Measurements from ENCODE around the gene VASP. TPM values are rescaled to one million over a fixed set of nuclear protein-coding genes. Genes with fewer than 3 reads are reported as not detected.

The VASP gene
- total and polyA plus RNA-seq, 2 donors (not counting 1 experiment from before 2014, with no cell fraction given) = 79.5 to 108 TPM

DNA sequence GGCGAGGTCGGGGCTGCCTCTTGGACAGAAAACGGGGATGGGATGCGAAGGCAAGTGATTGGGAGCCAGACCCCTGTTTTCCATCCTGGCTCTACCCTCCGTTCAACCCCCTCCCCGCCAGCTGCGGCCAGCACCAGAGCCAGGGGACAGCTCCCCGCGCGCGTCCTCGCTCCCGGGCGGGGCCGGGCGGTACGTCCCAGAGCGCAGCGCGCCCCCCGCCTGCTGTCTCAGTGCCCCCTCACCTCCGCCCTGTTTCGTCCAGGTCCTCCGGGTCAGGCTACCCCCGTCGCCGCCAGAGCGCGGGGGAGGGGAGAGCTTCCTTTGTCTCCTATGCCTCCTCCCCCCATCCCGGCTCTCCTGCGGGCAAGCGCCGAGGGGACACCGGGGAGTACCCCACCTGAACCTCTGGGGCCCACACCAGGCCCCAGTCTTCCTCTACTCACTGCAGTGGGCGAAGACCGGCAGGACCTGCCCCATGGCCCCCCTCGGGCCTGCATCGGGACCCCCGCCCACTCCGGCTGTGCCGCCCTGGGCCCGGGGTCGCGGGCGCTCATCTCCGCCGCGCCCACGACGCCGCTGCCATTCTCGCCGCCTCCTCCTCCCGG is 10.8 kb upstream of the VASP start:
- Histone ChIP-seq H3K36me3 (replicated peaks in 1 of 2; ENCODE audit: control extremely low read depth in 1 of 2, control insufficient read depth in 1 of 2, extremely low read depth in 1 of 2, insufficient read depth in 2 of 2, low read length in 1 of 2) (peaks cover 1 to 3% of the 10 kb centered on the region in 2 experiments), H3K79me2 (ENCODE audit: control insufficient read depth, insufficient read depth, low read length) (peaks cover 5% of the 10 kb centered on the region), H3K9ac (ENCODE audit: low read length) (peak overlapping the region; percentile 70), H3K27ac (ENCODE audit: low read length in 2 of 2) (no peak overlapping the region), H3K4me1 (ENCODE audit: control insufficient read depth in 2 of 2, insufficient read depth in 2 of 2, low read length in 2 of 2) (peaks cover 43 to 51% of the 10 kb centered on the region in 2 donors), H3K9me3 (ENCODE audit: control extremely low read depth in 1 of 3, control insufficient read depth in 2 of 3, insufficient read depth in 1 of 3, low read length in 2 of 3) (peaks cover 0 to 24% (median 0%) of the 10 kb centered on the region in 3 donors), H3K27me3 (replicated peaks in 1 of 4; ENCODE audit: control extremely low read depth in 1 of 4, control insufficient read depth in 3 of 4, insufficient read depth in 4 of 4, low read length in 3 of 4) (peaks cover 0 to 49% (median 24%) of the 10 kb centered on the region in 4 experiments), H3K4me2 (replicated peaks; ENCODE audit: low read depth, low read length, poor library complexity, severe bottlenecking) (peak overlapping the region; percentile 99), H3K4me3 (ENCODE audit: control extremely low read depth in 1 of 5, extremely low read depth in 1 of 5, insufficient read depth in 1 of 5, low read depth in 2 of 5, low read length in 4 of 5) (peak overlapping the region in 4 of 5 experiments; percentile 52 to 64 (median 60)), H2AFZ (ENCODE audit: insufficient read depth, low read depth, low read length, poor library complexity, severe bottlenecking) (peak overlapping the region; percentile 32), H4K20me1 (ENCODE audit: control insufficient read depth, insufficient read depth, low read length, poor library complexity, severe bottlenecking) (peaks cover 11% of the 10 kb centered on the region)
- no peak for TF ChIP-seq EZH2 (IDR thresholded peaks at IDR 0.05; ENCODE audit: borderline replicate concordance, insufficient read depth, low read depth, low read length, poor library complexity, severe bottlenecking)
- TF ChIP-seq, protein P1, sequence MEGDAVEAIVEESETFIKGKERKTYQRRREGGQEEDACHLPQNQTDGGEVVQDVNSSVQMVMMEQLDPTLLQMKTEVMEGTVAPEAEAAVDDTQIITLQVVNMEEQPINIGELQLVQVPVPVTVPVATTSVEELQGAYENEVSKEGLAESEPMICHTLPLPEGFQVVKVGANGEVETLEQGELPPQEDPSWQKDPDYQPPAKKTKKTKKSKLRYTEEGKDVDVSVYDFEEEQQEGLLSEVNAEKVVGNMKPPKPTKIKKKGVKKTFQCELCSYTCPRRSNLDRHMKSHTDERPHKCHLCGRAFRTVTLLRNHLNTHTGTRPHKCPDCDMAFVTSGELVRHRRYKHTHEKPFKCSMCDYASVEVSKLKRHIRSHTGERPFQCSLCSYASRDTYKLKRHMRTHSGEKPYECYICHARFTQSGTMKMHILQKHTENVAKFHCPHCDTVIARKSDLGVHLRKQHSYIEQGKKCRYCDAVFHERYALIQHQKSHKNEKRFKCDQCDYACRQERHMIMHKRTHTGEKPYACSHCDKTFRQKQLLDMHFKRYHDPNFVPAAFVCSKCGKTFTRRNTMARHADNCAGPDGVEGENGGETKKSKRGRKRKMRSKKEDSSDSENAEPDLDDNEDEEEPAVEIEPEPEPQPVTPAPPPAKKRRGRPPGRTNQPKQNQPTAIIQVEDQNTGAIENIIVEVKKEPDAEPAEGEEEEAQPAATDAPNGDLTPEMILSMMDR (IDR thresholded peaks at IDR 0.05) = no peak
- CTCF ChIA-PET = interaction anchor here (0.7 to 4.0 kb wide), 7 partner anchors 11 to 197 kb away, joined by 3 to 38 read pairs (median 18); partner anchors contain the start of gene QPCTL
- WGBS (ENCODE audit: insufficient coverage) = 2% methylated on average over 51 of the region's 54 CpGs
- intact Hi-C loops (cut with micrococcal nuclease) = no loop called here
- H3K9me3 Mint-ChIP-seq (ENCODE audit: insufficient read depth) = no peaks in the 10 kb centered on the region
- no peak overlapping the region for H3K27ac Mint-ChIP-seq
- peaks cover 21% of the 10 kb centered on the region for H3K27me3 Mint-ChIP-seq
- peak; percentile 6 for ATAC-seq (ENCODE audit: low read depth)
- peaks cover 45% of the 10 kb centered on the region for H3K4me1 Mint-ChIP-seq
- H3K4me3 Mint-ChIP-seq = peak overlapping the region; percentile 73
- POLR2A ChIA-PET = interaction anchor here (0.6 to 0.9 kb wide), 5 partner anchors 9 to 481 kb away, joined by 3 to 4 read pairs (median 3); partner anchors contain the start of gene SNRPD2
- peak; percentile 66 for DNase-seq

DNA sequence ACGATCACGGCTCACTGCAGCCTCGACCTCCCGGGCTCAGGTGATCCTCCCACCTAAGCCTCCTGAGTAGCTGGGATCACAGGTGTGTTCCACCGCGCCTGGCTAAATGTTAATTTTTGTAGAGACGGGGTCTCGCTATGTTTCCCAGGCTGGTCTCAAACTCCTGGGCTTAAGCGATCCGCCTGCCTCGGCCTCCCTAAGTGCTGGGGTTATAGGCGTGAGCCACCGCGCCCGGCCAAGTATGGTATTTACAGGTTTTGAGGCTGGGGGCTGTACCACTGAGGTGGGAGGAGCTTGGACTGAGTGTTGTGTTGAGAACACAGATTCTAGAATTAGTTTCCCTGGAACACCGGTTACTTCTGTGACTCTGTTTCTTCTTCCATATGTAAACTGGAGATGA is 9.5 kb upstream of the VASP start:
- Histone ChIP-seq H3K27me3 (replicated peaks in 1 of 4; ENCODE audit: control extremely low read depth in 1 of 4, control insufficient read depth in 3 of 4, insufficient read depth in 4 of 4, low read length in 3 of 4) (peaks cover 0 to 40% (median 20%) of the 10 kb centered on the region in 4 experiments), H3K27ac (ENCODE audit: low read length in 2 of 2) (no peak overlapping the region), H3K36me3 (replicated peaks in 1 of 2; ENCODE audit: control extremely low read depth in 1 of 2, control insufficient read depth in 1 of 2, extremely low read depth in 1 of 2, insufficient read depth in 2 of 2, low read length in 1 of 2) (peaks cover 1 to 5% of the 10 kb centered on the region in 2 experiments), H3K79me2 (ENCODE audit: control insufficient read depth, insufficient read depth, low read length) (peaks cover 5% of the 10 kb centered on the region), H4K20me1 (ENCODE audit: control insufficient read depth, insufficient read depth, low read length, poor library complexity, severe bottlenecking) (peaks cover 11% of the 10 kb centered on the region), H3K9me3 (ENCODE audit: control extremely low read depth in 1 of 3, control insufficient read depth in 2 of 3, insufficient read depth in 1 of 3, low read length in 2 of 3) (peaks cover 0 to 21% (median 0%) of the 10 kb centered on the region in 3 donors), H3K4me3 (ENCODE audit: control extremely low read depth in 1 of 5, extremely low read depth in 1 of 5, insufficient read depth in 1 of 5, low read depth in 2 of 5, low read length in 4 of 5) (no peak overlapping the region), H2AFZ (ENCODE audit: insufficient read depth, low read depth, low read length, poor library complexity, severe bottlenecking) (no peak overlapping the region), H3K4me2 (replicated peaks; ENCODE audit: low read depth, low read length, poor library complexity, severe bottlenecking) (peak overlapping the region; percentile 93), H3K9ac (ENCODE audit: low read length) (peak overlapping the region; percentile 40), H3K4me1 (ENCODE audit: control insufficient read depth in 2 of 2, insufficient read depth in 2 of 2, low read length in 2 of 2) (peaks cover 38 to 55% of the 10 kb centered on the region in 2 donors)
- TF ChIP-seq, protein P1 (IDR thresholded peaks at IDR 0.05) = no peak
- no peak for TF ChIP-seq EZH2 (IDR thresholded peaks at IDR 0.05; ENCODE audit: borderline replicate concordance, insufficient read depth, low read depth, low read length, poor library complexity, severe bottlenecking)
- H3K9me3 Mint-ChIP-seq (ENCODE audit: insufficient read depth) = no peaks in the 10 kb centered on the region
- intact Hi-C loops (cut with micrococcal nuclease) = loop anchor here (1.0 kb wide), 3 partner anchors 9 to 87 kb away; partner anchors contain the start of gene OPA3
- peaks cover 19% of the 10 kb centered on the region for H3K27me3 Mint-ChIP-seq
- H3K4me3 Mint-ChIP-seq = peak overlapping the region; percentile 83
- DNase-seq = no peak
- peaks cover 55% of the 10 kb centered on the region for H3K4me1 Mint-ChIP-seq
- POLR2A ChIA-PET = interaction anchor here (1.0 kb wide), 1 partner anchor 17 kb away, joined by 3 read pairs; no protein-coding TSS in a partner anchor
- CTCF ChIA-PET = interaction anchor here (0.5 to 4.0 kb wide), 7 partner anchors 12 to 450 kb away, joined by 3 to 26 read pairs (median 5); no protein-coding TSS in a partner anchor
- WGBS (ENCODE audit: insufficient coverage) = 36% methylated on average over 14 of the region's 16 CpGs
- no peak overlapping the region for H3K27ac Mint-ChIP-seq
- ATAC-seq (ENCODE audit: low read depth) = no peak
